Lower leg skin (tissue), 3 donors: ENCODE results near the gene MRPS16.

Experiments
- POLR2A ChIP-seq, 2 donors: fragments of 450-650 bp; IDR thresholded peaks; one replicate each; pipeline ENCODE4 v1.6.1; 2016 to 2017; ENCODE audit warnings: antibody characterized with exemption in 2 of 2, mild to moderate bottlenecking in 1 of 2, moderate library complexity in 1 of 2
- TF ChIP-seq, protein P1 (sequence below), 3 donors: fragments of 450-650 bp; IDR thresholded peaks; one replicate each; pipeline ENCODE4 v1.5.1; 2016; ENCODE audit warnings: antibody characterized with exemption in 3 of 3, mild to moderate bottlenecking in 3 of 3, moderate library complexity in 2 of 3

DNA sequence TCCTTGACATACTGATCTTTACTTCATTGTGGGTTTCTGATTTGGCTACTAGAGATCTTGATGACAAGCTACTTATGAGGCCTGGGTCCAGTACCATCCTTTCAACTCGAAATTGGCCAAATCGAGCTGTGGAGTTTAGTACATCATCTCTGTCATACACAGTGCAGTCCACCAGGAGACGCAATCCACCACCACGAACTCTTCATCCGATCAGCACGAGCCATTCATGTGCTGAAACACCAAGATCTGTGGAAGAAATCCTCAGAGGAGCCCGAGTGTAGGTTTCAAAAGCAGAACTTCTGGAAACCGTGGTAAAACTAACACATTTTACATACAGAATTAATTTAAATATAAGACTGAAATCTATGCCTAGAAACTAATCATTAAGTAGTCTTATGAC, 19.6 kb downstream of the MRPS16 start:
- TF ChIP-seq, protein P1, sequence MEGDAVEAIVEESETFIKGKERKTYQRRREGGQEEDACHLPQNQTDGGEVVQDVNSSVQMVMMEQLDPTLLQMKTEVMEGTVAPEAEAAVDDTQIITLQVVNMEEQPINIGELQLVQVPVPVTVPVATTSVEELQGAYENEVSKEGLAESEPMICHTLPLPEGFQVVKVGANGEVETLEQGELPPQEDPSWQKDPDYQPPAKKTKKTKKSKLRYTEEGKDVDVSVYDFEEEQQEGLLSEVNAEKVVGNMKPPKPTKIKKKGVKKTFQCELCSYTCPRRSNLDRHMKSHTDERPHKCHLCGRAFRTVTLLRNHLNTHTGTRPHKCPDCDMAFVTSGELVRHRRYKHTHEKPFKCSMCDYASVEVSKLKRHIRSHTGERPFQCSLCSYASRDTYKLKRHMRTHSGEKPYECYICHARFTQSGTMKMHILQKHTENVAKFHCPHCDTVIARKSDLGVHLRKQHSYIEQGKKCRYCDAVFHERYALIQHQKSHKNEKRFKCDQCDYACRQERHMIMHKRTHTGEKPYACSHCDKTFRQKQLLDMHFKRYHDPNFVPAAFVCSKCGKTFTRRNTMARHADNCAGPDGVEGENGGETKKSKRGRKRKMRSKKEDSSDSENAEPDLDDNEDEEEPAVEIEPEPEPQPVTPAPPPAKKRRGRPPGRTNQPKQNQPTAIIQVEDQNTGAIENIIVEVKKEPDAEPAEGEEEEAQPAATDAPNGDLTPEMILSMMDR (IDR thresholded peaks at IDR 0.05): no peak
- TF ChIP-seq POLR2A (IDR thresholded peaks at IDR 0.05): no peak
